DND-41 (cell line): Measurements from ENCODE around the gene NFATC2.

ENCODE experiments used
- ATAC-seq: fragments of 200-7000 bp; cut with Tn5 transposase; 3 replicates; pipeline ENCODE4 v1.9.1; 2021; ENCODE audit warnings: low read depth; ENCODE audit not compliant: insufficient read depth
- DNase-seq: peaks from one replicate; pipeline ENCODE4 v3.0.0-alpha.2; 2020
- H2AFZ ChIP-seq: 2 replicates; pipeline ENCODE4 v1.6.0; 2012; ENCODE audit warnings: low read depth, low read length
- H3K27ac ChIP-seq: 2 replicates; pipeline ENCODE4 v1.5.1; 2012; ENCODE audit warnings: low read length, inconsistent platforms
- H3K27me3 ChIP-seq: fragments of 200-600 bp; sonication (generic); 2 replicates; pipeline ENCODE4 v1.6.0; 2012; ENCODE audit warnings: low read length, mild to moderate bottlenecking, inconsistent platforms; ENCODE audit not compliant: insufficient read depth, poor library complexity
- H3K36me3 ChIP-seq: 2 replicates; pipeline ENCODE4 v1.5.1; 2012; ENCODE audit warnings: low read length, inconsistent platforms; ENCODE audit not compliant: insufficient read depth
- H3K4me1 ChIP-seq: 2 replicates; pipeline ENCODE4 v1.5.1; 2012; ENCODE audit warnings: mild to moderate bottlenecking, low read length; ENCODE audit not compliant: insufficient read depth
- H3K4me2 ChIP-seq: 2 replicates; pipeline ENCODE4 v1.6.0; 2012; ENCODE audit warnings: mild to moderate bottlenecking, moderate library complexity, low read length, inconsistent platforms; ENCODE audit not compliant: insufficient read depth
- H3K4me3 ChIP-seq, 2 experiments: fragments of 200-600 bp in 1 of 2; shearing (Covaris generic) in 1 of 2; 2 replicates each; pipeline ENCODE4 v1.5.1; 2012 to 2016; ENCODE audit warnings: inconsistent platforms in 2 of 2, low read length in 2 of 2, mild to moderate bottlenecking in 2 of 2, low read depth in 1 of 2, moderate library complexity in 1 of 2
- H3K79me2 ChIP-seq: 2 replicates; pipeline ENCODE4 v1.6.0; 2012; ENCODE audit warnings: low read length, inconsistent platforms; ENCODE audit not compliant: insufficient read depth
- H3K9ac ChIP-seq: 2 replicates; pipeline ENCODE4 v1.6.0; 2012; ENCODE audit warnings: low read depth, mild to moderate bottlenecking, inconsistent platforms, low read length, moderate library complexity
- H3K9me3 ChIP-seq: 2 replicates; pipeline ENCODE4 v1.5.1; 2012; ENCODE audit warnings: low read length, moderate library complexity, mild to moderate bottlenecking, inconsistent platforms; ENCODE audit not compliant: insufficient read depth, severe bottlenecking
- H4K20me1 ChIP-seq: 2 replicates; pipeline ENCODE4 v1.6.0; 2012; ENCODE audit warnings: low read length; ENCODE audit not compliant: insufficient read depth
- EZH2 ChIP-seq: IDR thresholded peaks from 3 replicates; pipeline ENCODE4 v1.6.1; 2012; ENCODE audit warnings: borderline replicate concordance, low read depth, mild to moderate bottlenecking, moderate library complexity, low read length, inconsistent platforms; ENCODE audit not compliant: severe bottlenecking
- TF ChIP-seq, protein P1 (sequence below): IDR thresholded peaks from 2 replicates; pipeline ENCODE4 v1.5.1; 2012; ENCODE audit warnings: borderline replicate concordance, low read length, moderate library complexity, mild to moderate bottlenecking; ENCODE audit not compliant: poor library complexity, severe bottlenecking; ENCODE audit errors: extremely low read depth

Gene NFATC2

DNA sequence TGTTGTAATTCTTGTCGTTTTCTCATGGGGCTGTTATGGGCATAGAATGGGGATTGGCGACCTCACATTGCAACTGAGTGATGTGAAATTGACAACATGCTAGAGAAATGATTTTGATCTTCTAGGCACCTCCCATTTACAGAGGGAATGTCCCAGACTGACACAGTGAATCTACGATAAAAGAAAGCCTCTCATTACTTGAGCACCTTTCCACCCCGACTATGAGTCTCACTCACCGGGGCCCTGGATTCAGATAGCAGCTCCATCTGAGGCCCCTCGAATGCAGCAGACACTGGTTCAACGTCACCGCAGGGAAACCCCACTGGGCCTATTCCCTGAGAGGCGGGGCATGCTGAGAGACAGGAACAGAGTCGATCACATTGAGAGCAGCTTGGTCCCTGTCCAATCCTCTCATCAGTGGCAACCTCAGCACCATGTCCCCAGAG, 49.1 kb downstream of the NFATC2 start:
- no peak overlapping the region for H3K27ac ChIP-seq
- no peaks in the 10 kb centered on the region for H3K79me2 ChIP-seq
- 0 out of 2 replicates have a peak, but pooled peaks cover 2% of the 10 kb centered on the region for H4K20me1 ChIP-seq
- ATAC-seq (no peak), DNase-seq (no peak)
- no peak overlapping the region for H3K4me2 ChIP-seq
- no peak overlapping the region for H3K9ac ChIP-seq
- peaks cover 20% of the 10 kb centered on the region for H3K27me3 ChIP-seq
- H3K9me3 ChIP-seq = no peaks in the 10 kb centered on the region
- no peaks in the 10 kb centered on the region for H3K4me1 ChIP-seq
- no peak overlapping the region for H2AFZ ChIP-seq
- no peak overlapping the region for H3K4me3 ChIP-seq
- H3K36me3 ChIP-seq = no peaks in the 10 kb centered on the region
- TF ChIP-seq, protein P1, sequence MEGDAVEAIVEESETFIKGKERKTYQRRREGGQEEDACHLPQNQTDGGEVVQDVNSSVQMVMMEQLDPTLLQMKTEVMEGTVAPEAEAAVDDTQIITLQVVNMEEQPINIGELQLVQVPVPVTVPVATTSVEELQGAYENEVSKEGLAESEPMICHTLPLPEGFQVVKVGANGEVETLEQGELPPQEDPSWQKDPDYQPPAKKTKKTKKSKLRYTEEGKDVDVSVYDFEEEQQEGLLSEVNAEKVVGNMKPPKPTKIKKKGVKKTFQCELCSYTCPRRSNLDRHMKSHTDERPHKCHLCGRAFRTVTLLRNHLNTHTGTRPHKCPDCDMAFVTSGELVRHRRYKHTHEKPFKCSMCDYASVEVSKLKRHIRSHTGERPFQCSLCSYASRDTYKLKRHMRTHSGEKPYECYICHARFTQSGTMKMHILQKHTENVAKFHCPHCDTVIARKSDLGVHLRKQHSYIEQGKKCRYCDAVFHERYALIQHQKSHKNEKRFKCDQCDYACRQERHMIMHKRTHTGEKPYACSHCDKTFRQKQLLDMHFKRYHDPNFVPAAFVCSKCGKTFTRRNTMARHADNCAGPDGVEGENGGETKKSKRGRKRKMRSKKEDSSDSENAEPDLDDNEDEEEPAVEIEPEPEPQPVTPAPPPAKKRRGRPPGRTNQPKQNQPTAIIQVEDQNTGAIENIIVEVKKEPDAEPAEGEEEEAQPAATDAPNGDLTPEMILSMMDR = no peak
- no peak for TF ChIP-seq EZH2

DNA sequence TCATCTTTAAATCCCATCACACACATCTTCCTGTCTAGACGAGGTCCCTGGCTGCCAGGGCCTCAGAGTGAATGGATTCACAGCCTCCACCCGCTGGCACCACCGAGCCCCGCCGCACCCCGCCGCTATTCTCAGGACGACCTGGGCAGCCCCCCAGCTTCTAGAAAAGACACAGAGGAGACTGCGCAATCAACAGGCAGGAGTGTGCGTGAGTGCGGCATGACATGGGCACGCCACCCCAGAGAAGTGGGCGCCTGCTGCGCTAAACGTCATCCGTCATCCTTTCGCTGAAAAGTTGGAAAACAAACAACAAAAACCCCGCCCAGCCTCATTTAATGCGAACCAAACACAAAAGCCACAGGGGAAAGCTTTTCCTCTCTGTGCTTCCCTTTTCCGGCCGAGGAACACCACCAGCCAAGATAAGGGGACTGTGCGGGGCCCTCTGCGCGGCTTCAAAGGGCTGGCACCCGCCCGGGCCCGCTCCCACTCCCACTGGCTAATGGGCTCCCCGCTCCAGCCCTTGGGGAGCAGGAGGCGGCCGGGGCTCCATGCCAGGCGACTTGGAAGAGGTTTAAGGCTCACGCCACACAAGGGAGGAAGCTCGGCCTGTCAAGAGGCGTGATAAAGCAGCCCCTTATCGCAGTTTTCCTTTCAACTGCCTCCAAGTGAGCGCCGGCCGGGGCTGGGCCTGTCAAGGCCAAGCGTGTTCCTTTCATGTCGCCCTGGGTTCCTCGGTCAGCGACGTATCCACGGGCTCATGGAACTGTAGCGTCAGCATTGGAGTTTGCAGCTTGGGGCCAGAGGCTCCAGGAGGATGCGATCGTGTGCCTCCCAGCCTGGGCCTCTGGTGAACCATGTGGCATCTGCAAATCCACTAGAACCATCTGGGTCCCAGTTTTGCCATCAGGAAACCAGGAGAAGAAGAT, 50.1 kb downstream of the NFATC2 start:
- H4K20me1 ChIP-seq = no peaks in the 10 kb centered on the region
- H3K4me1 ChIP-seq = no peaks in the 10 kb centered on the region
- H3K4me3 ChIP-seq = no peak overlapping the region
- H3K27me3 ChIP-seq = peaks cover 19% of the 10 kb centered on the region
- no peaks in the 10 kb centered on the region for H3K36me3 ChIP-seq
- H3K9me3 ChIP-seq = no peaks in the 10 kb centered on the region
- H3K79me2 ChIP-seq = no peaks in the 10 kb centered on the region
- no peak overlapping the region for H3K9ac ChIP-seq
- TF ChIP-seq, protein P1 = no peak
- TF ChIP-seq EZH2 = no peak
- ATAC-seq (no peak), DNase-seq (no peak)
- H2AFZ ChIP-seq = no peak overlapping the region
- H3K4me2 ChIP-seq = no peak overlapping the region
- H3K27ac ChIP-seq = no peak overlapping the region

DNA sequence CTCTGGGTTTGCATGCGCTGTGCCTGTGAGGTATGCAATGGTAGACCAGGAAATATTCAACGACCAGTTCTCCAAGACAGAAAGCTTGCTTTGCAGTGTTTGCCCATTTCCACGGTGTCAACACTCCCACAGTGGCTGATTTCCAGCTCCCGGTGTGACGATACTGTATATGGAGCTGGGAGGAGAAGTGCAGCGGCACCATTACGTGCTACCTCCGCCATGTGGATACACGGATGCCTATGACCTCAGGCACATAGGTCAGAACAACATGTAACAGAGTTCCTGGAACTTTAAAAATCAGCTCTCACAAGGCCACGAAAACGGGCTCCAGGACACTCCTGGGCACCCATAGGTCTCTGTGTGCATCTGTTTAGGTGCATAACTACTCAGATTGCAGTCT, 51.1 kb downstream of the NFATC2 start:
- TF ChIP-seq EZH2 = no peak
- TF ChIP-seq, protein P1 = no peak
- ATAC-seq = no peak
- Histone ChIP-seq H3K9me3 (no peaks in the 10 kb centered on the region), H2AFZ (no peak overlapping the region), H3K4me3 (no peak overlapping the region), H3K36me3 (no peaks in the 10 kb centered on the region), H3K27me3 (peaks cover 12% of the 10 kb centered on the region), H3K4me1 (no peaks in the 10 kb centered on the region), H4K20me1 (no peaks in the 10 kb centered on the region), H3K27ac (no peak overlapping the region), H3K9ac (no peak overlapping the region), H3K4me2 (no peak overlapping the region), H3K79me2 (no peaks in the 10 kb centered on the region)
- DNase-seq = no peak
